Stimulated activated CD4-positive, alpha-beta T cell treated with anti-CD3 and anti-CD28 coated beads, Interleukin-4, amount 100 ng/mL, for 48 hours (primary cell): ENCODE measurements around the gene RAB3D.
"Not testable (repeated sequence)": the region's sequence is repeated elsewhere in the genome, so short reads cannot be mapped to it uniquely, and the experiment has no call there.

Experiments used
- DNase-seq, 2 donors: peaks; one replicate each; pipeline ENCODE4 v3.0.0-alpha.2; 2020; ENCODE audit warnings: low read depth in 2 of 2

RAB3D gene

GRCh38 chr19:11365557-11366117 is 26.2 kb upstream of the RAB3D start:
- DNase-seq: no peak

- no peak for DNase-seq
Observed at GRCh38 chr19:11364935-11365334, 25.5 kb upstream of the RAB3D start.

GRCh38 chr19:11364296-11364904 is 24.9 kb upstream of the RAB3D start:
- DNase-seq: no peak

GRCh38 chr19:11363881-11364280 is 24.4 kb upstream of the RAB3D start:
- DNase-seq: no peak

GRCh38 chr19:11361771-11362731 is 22.6 kb upstream of the RAB3D start:
- no peak for DNase-seq

- peak in 1 of 2 donors; percentile 42 for DNase-seq
Observed at GRCh38 chr19:11361037-11361770, 21.7 kb upstream of the RAB3D start.

GRCh38 chr19:11359421-11359820 is 20.0 kb upstream of the RAB3D start:
- DNase-seq: no peak

- no peak for DNase-seq
Observed at GRCh38 chr19:11356676-11357550, 17.5 kb upstream of the RAB3D start.

GRCh38 chr19:11356074-11356397 is 16.6 kb upstream of the RAB3D start:
- no peak for DNase-seq

- peak; percentile 83 to 88 for DNase-seq
Observed at GRCh38 chr19:11355160-11356073, 16.0 kb upstream of the RAB3D start, which contains the start of gene PLPPR2. Gene PLPPR2 (plus strand): TSS chr19:11355432. CDS start chr19:11357674, 2,242 bp downstream.

GRCh38 chr19:11354102-11354501 is 14.6 kb upstream of the RAB3D start:
- DNase-seq: not testable (repeated sequence)

GRCh38 chr19:11349171-11349570 is 9.7 kb upstream of the RAB3D start:
- DNase-seq: no peak

- DNase-seq: no peak
Observed at GRCh38 chr19:11347546-11348039, 8.1 kb upstream of the RAB3D start.

GRCh38 chr19:11346104-11346940 is 6.9 kb upstream of the RAB3D start, which contains the start of the genes CCDC159 and TMEM205:
Gene CCDC159 (plus strand): TSS chr19:11346519. CDS start chr19:11346607, 88 bp downstream.
Gene TMEM205 (minus strand): TSS chr19:11346268. CDS start chr19:11345619, 649 bp downstream.
- peak; percentile 96 to 98 for DNase-seq

- DNase-seq: no peak
Observed at GRCh38 chr19:11345122-11345803, 5.8 kb upstream of the RAB3D start.

- no peak for DNase-seq
Observed at GRCh38 chr19:11342429-11342828, 3.0 kb upstream of the RAB3D start.

- DNase-seq: not testable (repeated sequence)
Observed at GRCh38 chr19:11340099-11340467, 626 bp upstream of the RAB3D start.
